HG03378 (cell line): ENCODE results near the gene PIK3C2G.

Experiments
- ATAC-seq: cut with Tn5 transposase; IDR thresholded peaks from one replicate; pipeline ENCODE4 v1.9.1; 2021; ENCODE audit warnings: mild to moderate bottlenecking, moderate library complexity; ENCODE audit not compliant: unreplicated experiment

Gene PIK3C2G

DNA sequence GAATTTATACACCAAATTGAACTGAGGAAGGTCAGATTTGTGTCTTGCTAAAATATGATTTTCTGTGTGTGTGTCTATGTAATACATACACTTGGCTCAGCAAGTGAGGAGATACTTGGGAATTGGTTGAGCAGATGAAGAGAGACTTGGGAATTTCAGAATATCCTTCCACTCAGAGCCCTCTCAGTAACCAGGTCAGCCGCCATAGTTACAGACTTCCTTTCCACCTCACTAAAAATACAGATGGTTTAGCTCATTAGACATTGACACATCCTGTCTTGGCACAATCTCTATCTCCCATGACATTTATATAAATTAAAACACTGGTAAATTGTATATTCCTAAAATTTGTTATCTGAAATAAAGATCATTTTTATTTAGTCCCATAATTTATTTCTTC, 15.9 kb downstream of the PIK3C2G start:
- ATAC-seq, result no peak

GRCh38 chr12:18280728-18281127, 19.4 kb downstream of the PIK3C2G start:
- ATAC-seq, result no peak

DNA sequence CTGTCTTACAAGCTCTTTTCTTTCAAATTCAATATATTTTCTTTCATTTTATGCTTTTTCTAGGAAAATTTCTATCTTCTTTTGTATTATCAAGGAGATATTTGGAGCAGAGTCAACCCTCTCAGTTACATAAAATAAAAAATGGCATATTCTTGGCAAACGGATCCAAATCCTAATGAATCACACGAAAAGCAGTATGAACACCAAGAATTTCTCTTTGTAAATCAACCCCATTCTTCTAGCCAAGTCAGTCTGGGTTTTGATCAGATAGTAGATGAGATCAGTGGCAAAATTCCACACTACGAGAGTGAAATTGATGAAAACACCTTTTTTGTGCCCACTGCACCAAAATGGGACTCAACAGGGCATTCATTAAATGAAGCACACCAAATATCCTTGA, 20.6 kb downstream of the PIK3C2G start:
- no peak for ATAC-seq

DNA sequence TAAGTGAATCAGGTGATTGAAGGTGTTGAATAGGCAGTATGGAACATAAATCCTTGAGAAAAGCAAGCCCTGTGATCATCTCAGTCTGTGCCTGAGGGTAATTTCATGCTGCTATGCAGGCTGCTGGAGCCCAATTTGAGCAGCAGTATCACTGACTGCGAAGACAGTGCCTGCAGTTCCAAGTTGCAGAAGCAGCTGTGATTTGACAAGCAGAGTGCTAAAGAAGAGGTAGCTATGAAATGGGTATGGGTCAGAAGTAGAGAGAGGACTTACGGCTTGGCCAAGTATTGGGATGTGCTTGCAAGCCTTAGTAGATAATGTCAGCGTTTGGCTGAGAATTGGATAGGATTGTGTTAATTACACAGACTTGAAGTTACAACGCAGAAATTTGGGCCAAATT, 22.5 kb downstream of the PIK3C2G start:
- ATAC-seq, result no peak

GRCh38 chr12:18284386-18284785, 23.1 kb downstream of the PIK3C2G start:
- ATAC-seq, result no peak

GRCh38 chr12:18285161-18285560, 23.8 kb downstream of the PIK3C2G start:
- ATAC-seq, result no peak

GRCh38 chr12:18290386-18290785, 29.1 kb downstream of the PIK3C2G start:
- no peak for ATAC-seq

DNA sequence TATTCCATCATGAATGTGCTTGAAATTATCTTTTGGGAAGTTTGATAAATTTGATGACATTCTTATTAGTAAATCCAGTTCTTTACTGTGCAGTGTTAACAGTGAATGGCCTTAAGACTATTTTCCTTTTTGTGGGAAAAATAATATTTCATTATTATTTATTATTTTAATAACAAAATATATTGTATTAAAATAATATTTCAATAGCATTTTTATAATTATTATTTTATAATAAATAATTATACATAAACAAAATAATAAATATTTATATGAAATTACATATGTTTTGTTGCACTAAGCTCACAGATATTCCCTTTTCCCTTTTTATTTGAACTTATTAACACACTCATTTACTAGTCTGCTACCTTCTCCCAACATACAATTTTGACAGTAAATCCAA, 33.6 kb downstream of the PIK3C2G start:
- ATAC-seq, result no peak

- no peak for ATAC-seq
Observed at GRCh38 chr12:18296201-18296908, 35.0 kb downstream of the PIK3C2G start.

DNA sequence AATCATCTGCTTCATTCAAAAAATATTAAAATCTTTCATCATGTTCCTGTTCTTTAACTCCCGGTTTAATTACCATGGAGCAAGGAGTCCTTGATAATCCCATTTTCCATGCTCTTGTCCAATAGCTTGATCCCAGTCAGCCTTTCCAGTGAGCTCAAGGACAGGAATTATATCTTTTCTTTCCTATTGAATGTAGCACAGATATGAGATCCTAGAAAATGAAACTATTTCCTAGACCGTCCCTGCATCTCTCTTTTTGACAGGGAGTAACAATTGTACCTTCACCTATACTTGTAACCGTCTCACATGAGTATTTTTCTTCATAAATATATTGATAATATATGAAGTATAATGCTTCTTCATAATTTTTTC, 35.6 kb downstream of the PIK3C2G start:
- ATAC-seq, result no peak

DNA sequence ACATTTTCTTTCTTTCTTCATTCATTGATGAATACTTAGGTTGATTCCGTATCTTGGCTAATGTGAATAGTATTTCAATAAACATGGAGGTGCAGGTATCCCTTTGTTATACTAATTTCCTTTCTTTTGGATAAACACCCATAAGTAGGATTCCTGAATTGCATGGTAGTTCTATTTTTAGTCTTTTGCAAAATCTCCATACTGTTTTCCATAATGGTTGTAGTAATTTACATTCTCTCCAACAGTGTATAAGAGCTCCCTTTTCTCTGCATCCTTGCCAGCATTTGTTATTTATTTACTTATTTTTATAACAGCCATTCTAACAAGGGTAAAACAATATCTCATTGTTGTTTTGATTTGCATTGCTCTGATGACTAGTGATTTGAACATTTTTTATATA, 36.6 kb downstream of the PIK3C2G start:
- ATAC-seq, result no peak

DNA sequence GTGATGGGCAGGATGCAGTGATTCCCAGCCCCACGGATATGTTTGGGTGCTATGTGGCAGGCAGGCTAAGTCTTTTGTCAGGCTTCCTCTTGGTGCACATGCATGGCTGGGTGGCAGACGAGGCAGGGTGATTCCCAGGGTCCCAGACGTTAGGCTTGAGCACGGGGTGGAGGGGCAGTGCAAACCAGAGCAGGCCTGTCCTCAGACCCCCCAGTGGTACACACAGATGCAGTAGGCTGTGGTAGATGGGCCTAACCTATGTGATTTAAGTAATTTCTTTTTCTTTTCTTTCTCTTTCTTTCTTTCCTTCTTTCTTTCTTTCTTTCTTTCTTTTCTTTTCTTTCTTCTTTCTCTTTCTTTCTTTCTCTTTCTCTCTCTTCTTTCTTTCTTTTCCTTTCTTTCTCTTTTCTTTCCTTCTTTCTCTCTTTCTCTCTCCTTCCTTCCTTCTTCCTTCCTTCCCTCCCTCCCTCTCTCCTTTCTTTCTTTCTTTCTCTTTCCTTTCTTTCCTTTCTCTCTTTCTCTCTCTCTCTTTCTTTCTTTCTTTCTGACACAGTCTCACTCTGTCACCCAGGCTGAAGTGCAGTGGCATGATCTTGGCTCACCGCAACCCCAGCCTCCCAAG, 41.6 kb downstream of the PIK3C2G start:
- ATAC-seq, result no peak

- no peak for ATAC-seq
Observed at GRCh38 chr12:18304609-18305008, 43.3 kb downstream of the PIK3C2G start.

- no peak for ATAC-seq
Observed at GRCh38 chr12:18306311-18306710, 45.0 kb downstream of the PIK3C2G start.

GRCh38 chr12:18313306-18313705, 52.0 kb downstream of the PIK3C2G start:
- no peak for ATAC-seq

- no peak for ATAC-seq
Observed at GRCh38 chr12:18320036-18320617, 58.8 kb downstream of the PIK3C2G start.

DNA sequence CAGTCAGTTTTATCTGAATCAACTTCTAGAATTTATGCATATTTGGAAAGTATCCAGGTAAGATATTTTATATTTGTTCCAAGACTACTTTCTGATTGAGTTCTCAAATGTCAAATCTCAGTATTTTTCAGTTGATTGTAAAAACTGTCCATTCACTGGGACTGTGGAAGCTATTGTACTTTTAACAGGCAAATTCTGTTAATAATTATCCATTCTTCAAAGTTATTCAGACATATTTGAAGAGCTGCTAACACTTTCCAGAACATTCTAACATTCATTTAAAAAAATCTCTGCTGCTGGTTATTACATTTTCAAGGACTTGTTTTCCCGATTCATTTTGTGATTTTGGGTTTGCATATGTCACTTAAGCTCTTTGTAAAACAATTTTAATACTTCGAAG, 59.7 kb downstream of the PIK3C2G start:
- no peak for ATAC-seq

- no peak for ATAC-seq
Observed at GRCh38 chr12:18323159-18323558, 61.8 kb downstream of the PIK3C2G start.

- ATAC-seq, result no peak
Observed at GRCh38 chr12:18327036-18327435, 65.7 kb downstream of the PIK3C2G start.

- no peak for ATAC-seq
Observed at GRCh38 chr12:18332173-18332572, 70.9 kb downstream of the PIK3C2G start.

- no peak for ATAC-seq
Observed at GRCh38 chr12:18339633-18340032, 78.3 kb downstream of the PIK3C2G start.

DNA sequence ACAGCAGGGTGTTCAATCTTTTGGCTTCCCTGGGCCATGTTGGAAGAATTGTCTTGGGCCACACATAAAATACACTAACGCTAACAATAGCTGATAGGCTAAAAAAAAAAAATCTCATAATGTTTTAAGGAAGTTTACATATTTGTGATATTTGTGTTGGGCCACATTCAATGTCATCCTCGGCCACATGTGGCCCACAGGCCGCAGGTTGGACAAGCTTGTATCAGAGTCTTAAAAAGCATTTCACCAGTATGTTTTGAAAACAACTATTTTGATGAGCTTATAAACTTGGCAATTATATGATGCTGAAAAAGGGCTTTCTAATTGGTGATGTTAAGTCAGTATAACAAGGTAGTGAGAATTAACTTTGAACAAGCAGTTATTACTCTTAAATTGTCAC, 78.9 kb downstream of the PIK3C2G start:
- no peak for ATAC-seq

- ATAC-seq, result no peak
Observed at GRCh38 chr12:18340786-18341185, 79.5 kb downstream of the PIK3C2G start.
